Measurements from ENCODE around the gene ME1.

GRCh38 chr6:83417880-83418663 lies 12.8 kb downstream of the ME1 start:
- TF ChIP-seq CTCF (IDR thresholded peaks at IDR 0.05; ENCODE audit: poor library complexity) (peak; percentile 73), EZH2 (IDR thresholded peaks at IDR 0.05; ENCODE audit: borderline replicate concordance) (no peak)
